OCI-LY7 (cell line): ENCODE results near the gene ITIH3. TPM values are rescaled to one million over a fixed set of nuclear protein-coding genes. Genes with fewer than 3 reads are reported as not detected.

Source experiments
- BruUV-seq: library from RNA; stranded (reverse); fragments of 400-500 nt; replicated peaks from 2 replicates; lab custom pipeline; 2021; lab: Mats Ljungman, UMichigan
- CTCF ChIA-PET: fragments of 300-600 bp; sonication (Branson Sonifier 250); formaldehyde crosslinking; loops from one replicate; lab custom pipeline; 2022; ENCODE audit warnings: antibody characterized with exemption; ENCODE audit not compliant: unreplicated experiment; lab: Charles Lee
- POLR2A ChIA-PET: fragments of 300-600 bp; sonication (Branson Sonifier 250); formaldehyde crosslinking; loops from one replicate; lab custom pipeline; 2022; ENCODE audit warnings: antibody characterized with exemption; lab: Charles Lee
- DNase-seq: peaks from one replicate; pipeline ENCODE4 v3.0.0-alpha.2; 2015; ENCODE audit warnings: low spot score
- H2AFZ ChIP-seq: fragments of 200-600 bp; sonication (generic), shearing (Covaris generic); 2 replicates; pipeline ENCODE4 v1.6.1; 2014; ENCODE audit warnings: mild to moderate bottlenecking, antibody characterized with exemption, low read length, moderate library complexity
- H3K27ac ChIP-seq: fragments of 200-600 bp; sonication (generic); 2 replicates; pipeline ENCODE4 v1.5.1; 2014; ENCODE audit warnings: mixed run types, low read depth, mild to moderate bottlenecking, moderate library complexity, low read length, inconsistent platforms; ENCODE audit not compliant: poor library complexity, severe bottlenecking
- H3K36me3 ChIP-seq: fragments of 200-600 bp; sonication (generic); 2 replicates; pipeline ENCODE4 v1.6.1; 2014; ENCODE audit warnings: mild to moderate bottlenecking, antibody characterized with exemption, low read length, moderate library complexity, mixed read lengths; ENCODE audit not compliant: insufficient read depth
- H3K4me1 ChIP-seq: fragments of 200-600 bp; sonication (generic); 2 replicates; pipeline ENCODE4 v1.5.1; 2014; ENCODE audit warnings: mild to moderate bottlenecking, low read length; ENCODE audit not compliant: insufficient read depth, poor library complexity, severe bottlenecking
- H3K4me2 ChIP-seq: fragments of 200-600 bp; sonication (generic); 2 replicates; pipeline ENCODE4 v1.6.1; 2014; ENCODE audit warnings: mild to moderate bottlenecking, low read length
- H3K4me3 ChIP-seq: fragments of 200-600 bp; sonication (generic); 2 replicates; pipeline ENCODE4 v1.5.1; 2014; ENCODE audit warnings: mild to moderate bottlenecking, low read depth, low read length; ENCODE audit not compliant: poor library complexity, severe bottlenecking
- H3K79me2 ChIP-seq: fragments of 200-600 bp; sonication (generic); 2 replicates; pipeline ENCODE4 v1.6.1; 2016; ENCODE audit warnings: low read depth, mild to moderate bottlenecking, low read length, moderate library complexity, mixed read lengths; ENCODE audit not compliant: insufficient read depth
- H3K9me2 ChIP-seq: fragments of 200-600 bp; sonication (generic); 2 replicates; pipeline ENCODE4 v1.6.1; 2016; ENCODE audit warnings: mild to moderate bottlenecking, low read length, mixed read lengths; ENCODE audit not compliant: insufficient read depth
- H3K9me3 ChIP-seq: fragments of 200-600 bp; sonication (generic); 2 replicates; pipeline ENCODE4 v1.6.1; 2014; ENCODE audit warnings: mild to moderate bottlenecking, mixed run types, low read length, mixed read lengths
- H4K20me1 ChIP-seq: fragments of 200-600 bp; sonication (generic); 2 replicates; pipeline ENCODE4 v1.6.1; 2014; ENCODE audit warnings: mild to moderate bottlenecking, antibody characterized with exemption, low read length, moderate library complexity, mixed read lengths; ENCODE audit not compliant: insufficient read depth
- EZH2phosphoT487 ChIP-seq: fragments of 200-600 bp; sonication (generic); IDR thresholded peaks from 2 replicates; pipeline ENCODE4 v1.6.1; 2018; ENCODE audit warnings: low read depth, borderline replicate concordance, mild to moderate bottlenecking, mixed run types, antibody characterized with exemption, low read length, moderate library complexity, mixed read lengths
- intact Hi-C: fragments of 100-400 bp; cut with micrococcal nuclease; formaldehyde crosslinking; loops from one replicate; pipeline ENCODE4 v1.10.0; 2022; ENCODE audit not compliant: unreplicated experiment
- total RNA-seq, 2 experiments: library from RNA; depleted of rRNA in 1 of 2; stranded (reverse); fragments of >200 nt in 1 of 2; shearing (Covaris generic) in 1 of 2; gene quantifications; 2 replicates each; pipeline ENCODE4 v1.2.3, GENCODE V29; 2014 to 2022
- TF ChIP-seq, protein P1 (sequence below): fragments of 200-600 bp; sonication (generic); conservative IDR thresholded peaks from 2 replicates; pipeline ENCODE4 v1.5.1; 2014; ENCODE audit warnings: mild to moderate bottlenecking, antibody characterized with exemption, low read length, moderate library complexity, mixed read lengths

Gene ITIH3
- total RNA-seq, 2 experiments from 2014 or later, result not detected

GRCh38 chr3:52841211-52841980 lies 46.8 kb downstream of the ITIH3 start:
- no peak overlapping the region for H3K4me2 ChIP-seq
- H3K4me3 ChIP-seq, result no peak overlapping the region
- H3K9me2 ChIP-seq, result no peaks in the 10 kb centered on the region
- H3K27ac ChIP-seq, result no peak overlapping the region
- POLR2A ChIA-PET, result interaction anchor here (0.7 kb wide), 1 partner anchor 128 kb away, joined by 7 read pairs; no protein-coding TSS in a partner anchor
- no peaks in the 10 kb centered on the region for H3K4me1 ChIP-seq
- TF ChIP-seq, protein P1, sequence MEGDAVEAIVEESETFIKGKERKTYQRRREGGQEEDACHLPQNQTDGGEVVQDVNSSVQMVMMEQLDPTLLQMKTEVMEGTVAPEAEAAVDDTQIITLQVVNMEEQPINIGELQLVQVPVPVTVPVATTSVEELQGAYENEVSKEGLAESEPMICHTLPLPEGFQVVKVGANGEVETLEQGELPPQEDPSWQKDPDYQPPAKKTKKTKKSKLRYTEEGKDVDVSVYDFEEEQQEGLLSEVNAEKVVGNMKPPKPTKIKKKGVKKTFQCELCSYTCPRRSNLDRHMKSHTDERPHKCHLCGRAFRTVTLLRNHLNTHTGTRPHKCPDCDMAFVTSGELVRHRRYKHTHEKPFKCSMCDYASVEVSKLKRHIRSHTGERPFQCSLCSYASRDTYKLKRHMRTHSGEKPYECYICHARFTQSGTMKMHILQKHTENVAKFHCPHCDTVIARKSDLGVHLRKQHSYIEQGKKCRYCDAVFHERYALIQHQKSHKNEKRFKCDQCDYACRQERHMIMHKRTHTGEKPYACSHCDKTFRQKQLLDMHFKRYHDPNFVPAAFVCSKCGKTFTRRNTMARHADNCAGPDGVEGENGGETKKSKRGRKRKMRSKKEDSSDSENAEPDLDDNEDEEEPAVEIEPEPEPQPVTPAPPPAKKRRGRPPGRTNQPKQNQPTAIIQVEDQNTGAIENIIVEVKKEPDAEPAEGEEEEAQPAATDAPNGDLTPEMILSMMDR, result no peak
- no peak for TF ChIP-seq EZH2phosphoT487
- no peak for DNase-seq
- intact Hi-C loops, result no loop called here
- H3K36me3 ChIP-seq, result no peaks in the 10 kb centered on the region
- BruUV-seq, result no TSS peak
- no peak overlapping the region for H2AFZ ChIP-seq
- H3K79me2 ChIP-seq, result no peaks in the 10 kb centered on the region
- no peaks in the 10 kb centered on the region for H4K20me1 ChIP-seq
- no peaks in the 10 kb centered on the region for H3K9me3 ChIP-seq
- CTCF ChIA-PET, result no interaction called here

DNA sequence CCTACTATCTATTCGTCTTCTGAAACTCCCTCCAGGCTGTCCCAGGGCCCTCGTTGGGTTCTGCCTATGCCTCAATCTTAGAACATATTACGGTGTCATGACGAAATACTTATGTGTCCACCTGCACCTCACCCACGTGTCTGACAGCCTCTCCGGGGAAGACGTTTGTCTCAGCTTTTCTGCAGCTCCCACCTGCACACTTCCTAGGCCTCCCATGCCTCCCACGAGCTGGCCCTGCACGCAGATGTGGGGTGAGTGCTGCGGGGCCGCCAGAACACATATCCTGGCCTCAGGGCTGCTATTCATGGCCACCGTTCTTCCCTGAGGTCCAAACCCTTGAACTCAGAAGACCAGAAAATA lies 47.4 kb downstream of the ITIH3 start:
- Histone ChIP-seq H3K4me2 (no peak overlapping the region), H3K79me2 (no peaks in the 10 kb centered on the region), H3K4me3 (no peak overlapping the region), H4K20me1 (no peaks in the 10 kb centered on the region), H3K27ac (no peak overlapping the region), H3K4me1 (no peaks in the 10 kb centered on the region), H3K36me3 (no peaks in the 10 kb centered on the region), H3K9me2 (no peaks in the 10 kb centered on the region), H3K9me3 (no peaks in the 10 kb centered on the region), H2AFZ (no peak overlapping the region)
- TF ChIP-seq EZH2phosphoT487, result no peak
- TF ChIP-seq, protein P1, result no peak
- ChIA-PET POLR2A (interaction anchor here (0.6 kb wide), 1 partner anchor 361 kb away, joined by 3 read pairs; no protein-coding TSS in a partner anchor), CTCF (interaction anchor here (0.6 kb wide), 1 partner anchor 121 kb away, joined by 3 read pairs; no protein-coding TSS in a partner anchor)
- intact Hi-C loops, result no loop called here
- BruUV-seq, result no TSS peak
- no peak for DNase-seq

DNA sequence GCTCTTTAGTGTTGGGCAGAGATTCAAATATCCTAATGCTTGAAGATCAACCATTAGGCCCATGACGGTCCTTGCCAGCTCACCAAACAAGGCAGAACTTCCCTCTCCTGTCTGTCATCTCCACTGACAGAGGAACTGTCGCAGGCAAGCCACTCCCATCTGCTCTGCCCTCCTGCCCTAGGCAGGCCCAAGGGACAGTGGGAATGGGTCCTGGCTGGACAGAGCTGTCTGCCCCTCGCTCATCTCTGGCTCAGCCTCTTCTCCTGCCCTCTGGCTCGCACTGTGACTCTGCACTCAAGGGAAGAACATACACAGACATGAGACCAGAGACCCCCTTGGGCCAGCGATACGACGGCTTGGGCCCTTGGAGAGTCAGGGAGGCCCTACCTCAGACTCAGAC lies 47.8 kb downstream of the ITIH3 start:
- H3K27ac ChIP-seq, result no peak overlapping the region
- no peak for TF ChIP-seq EZH2phosphoT487
- TF ChIP-seq, protein P1, result no peak
- DNase-seq, result no peak
- H3K36me3 ChIP-seq, result no peaks in the 10 kb centered on the region
- H3K4me1 ChIP-seq, result no peaks in the 10 kb centered on the region
- H4K20me1 ChIP-seq, result no peaks in the 10 kb centered on the region
- no peaks in the 10 kb centered on the region for H3K79me2 ChIP-seq
- H3K9me3 ChIP-seq, result no peaks in the 10 kb centered on the region
- ChIA-PET CTCF (interaction anchor here (0.6 kb wide), 1 partner anchor 121 kb away, joined by 3 read pairs; no protein-coding TSS in a partner anchor), POLR2A (interaction anchor here (0.6 kb wide), 1 partner anchor 361 kb away, joined by 3 read pairs; no protein-coding TSS in a partner anchor)
- no peak overlapping the region for H2AFZ ChIP-seq
- H3K4me3 ChIP-seq, result no peak overlapping the region
- intact Hi-C loops, result no loop called here
- no peak overlapping the region for H3K4me2 ChIP-seq
- no TSS peak for BruUV-seq
- no peaks in the 10 kb centered on the region for H3K9me2 ChIP-seq
